OCI-LY7 (cell line): ENCODE data around the gene KIFBP.
"Not testable (repeated sequence)": the region's sequence is repeated elsewhere in the genome, so short reads cannot be mapped to it uniquely, and the experiment has no call there.

Experiments
- CTCF ChIP-seq: fragments of 200-600 bp; sonication (generic); conservative IDR thresholded peaks from 2 replicates; pipeline ENCODE4 v1.5.1; 2014; ENCODE audit warnings: mild to moderate bottlenecking, antibody characterized with exemption, low read length, moderate library complexity, mixed read lengths
- EZH2phosphoT487 ChIP-seq: fragments of 200-600 bp; sonication (generic); IDR thresholded peaks from 2 replicates; pipeline ENCODE4 v1.6.1; 2018; ENCODE audit warnings: low read depth, borderline replicate concordance, mild to moderate bottlenecking, mixed run types, antibody characterized with exemption, low read length, moderate library complexity, mixed read lengths

DNA sequence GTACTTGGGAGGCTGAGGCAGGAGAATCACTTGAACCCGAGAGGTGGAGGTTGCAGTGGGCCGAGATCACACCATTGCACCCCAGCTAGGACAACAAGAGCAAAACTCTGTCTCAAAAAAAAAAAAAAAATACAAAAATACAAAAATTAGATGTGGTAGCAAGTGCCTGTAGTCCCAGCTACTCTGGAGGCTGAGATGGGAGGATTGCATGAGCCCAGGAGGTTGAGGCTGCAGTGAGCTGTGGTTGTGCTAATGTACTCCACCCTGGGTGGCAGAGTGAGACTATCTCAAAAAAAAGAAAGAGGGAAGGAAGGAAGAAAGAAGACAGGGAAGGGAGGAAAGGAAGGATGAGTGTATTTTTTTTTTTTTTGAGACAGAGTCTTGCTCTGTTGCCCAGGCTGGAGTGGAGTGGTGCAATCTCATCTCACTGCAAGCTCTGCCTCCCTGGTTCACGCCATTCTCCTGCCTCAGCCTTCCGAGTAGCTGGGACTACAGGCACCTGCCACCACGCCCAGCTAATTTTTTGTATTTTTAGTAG, 12.6 kb upstream of the KIFBP start:
- not testable (repeated sequence) for TF ChIP-seq CTCF, EZH2phosphoT487
